Duodenal mucosa (tissue), 2 donors: ENCODE results near the gene SCNN1B.

Experiments used
- H3K27ac ChIP-seq: one replicate; pipeline ENCODE4 v1.7.0; 2013; ENCODE audit warnings: low read depth, low read length
- H3K27me3 ChIP-seq, 2 donors: one replicate each; pipeline ENCODE4 v1.7.0; 2013; ENCODE audit warnings: low read length in 2 of 2, control low read depth in 1 of 2; ENCODE audit not compliant: insufficient read depth in 2 of 2, control insufficient read depth in 1 of 2
- H3K36me3 ChIP-seq, 2 donors: one replicate each; pipeline ENCODE4 v1.7.0; 2013; ENCODE audit warnings: low read length in 2 of 2, control low read depth in 1 of 2; ENCODE audit not compliant: insufficient read depth in 2 of 2, control insufficient read depth in 1 of 2
- H3K4me1 ChIP-seq, 2 donors: one replicate each; pipeline ENCODE4 v1.7.0; 2013; ENCODE audit warnings: low read length in 2 of 2, control low read depth in 1 of 2; ENCODE audit not compliant: insufficient read depth in 2 of 2, control insufficient read depth in 1 of 2
- H3K4me3 ChIP-seq, 2 donors: one replicate each; pipeline ENCODE4 v1.7.0; 2013; ENCODE audit warnings: low read length in 2 of 2, low read depth in 1 of 2
- H3K9ac ChIP-seq, 2 donors: one replicate each; pipeline ENCODE4 v1.7.0; 2013; ENCODE audit warnings: low read length in 2 of 2, low read depth in 1 of 2
- H3K9me3 ChIP-seq, 2 donors: one replicate each; pipeline ENCODE4 v1.7.0; 2013; ENCODE audit warnings: low read length in 2 of 2, control low read depth in 1 of 2; ENCODE audit not compliant: control insufficient read depth in 1 of 2

SCNN1B gene

GRCh38 chr16:23333034-23333579 lies 31.0 kb downstream of the SCNN1B start:
- Histone ChIP-seq H3K9ac (no peak overlapping the region), H3K27me3 (no peaks in the 10 kb centered on the region)

GRCh38 chr16:23333831-23334456 lies 31.8 kb downstream of the SCNN1B start:
- H3K36me3 ChIP-seq, result no peaks in the 10 kb centered on the region
- peaks cover 0 to 5% of the 10 kb centered on the region in 2 donors for H3K4me1 ChIP-seq
- no peak overlapping the region for H3K9ac ChIP-seq
- H3K27ac ChIP-seq, result no peak overlapping the region
- no peaks in the 10 kb centered on the region for H3K27me3 ChIP-seq
- no peaks in the 10 kb centered on the region for H3K9me3 ChIP-seq
- H3K4me3 ChIP-seq, result no peak overlapping the region

More at GRCh38 chr16:23333034-23333579, 31.0 kb downstream of the SCNN1B start:
- Histone ChIP-seq H3K9me3 (no peaks in the 10 kb centered on the region), H3K36me3 (no peaks in the 10 kb centered on the region), H3K4me3 (no peak overlapping the region), H3K4me1 (peaks cover 0 to 5% of the 10 kb centered on the region in 2 donors), H3K27ac (no peak overlapping the region)

GRCh38 chr16:23334457-23334853 lies 32.4 kb downstream of the SCNN1B start:
- no peak overlapping the region for H3K4me3 ChIP-seq
- H3K27ac ChIP-seq, result no peak overlapping the region
- no peaks in the 10 kb centered on the region for H3K27me3 ChIP-seq
- H3K9me3 ChIP-seq, result no peaks in the 10 kb centered on the region
- no peak overlapping the region for H3K9ac ChIP-seq
- peaks cover 0 to 5% of the 10 kb centered on the region in 2 donors for H3K4me1 ChIP-seq
- H3K36me3 ChIP-seq, result no peaks in the 10 kb centered on the region

- no peak overlapping the region for H3K4me3 ChIP-seq
- H3K27me3 ChIP-seq, result no peaks in the 10 kb centered on the region
- no peaks in the 10 kb centered on the region for H3K36me3 ChIP-seq
- no peaks in the 10 kb centered on the region for H3K9me3 ChIP-seq
- no peak overlapping the region for H3K27ac ChIP-seq
- peaks cover 0 to 5% of the 10 kb centered on the region in 2 donors for H3K4me1 ChIP-seq
- no peak overlapping the region for H3K9ac ChIP-seq
Observed at GRCh38 chr16:23334950-23335349, 32.8 kb downstream of the SCNN1B start.

GRCh38 chr16:23337836-23338550 lies 35.9 kb downstream of the SCNN1B start:
- no peak overlapping the region for H3K9ac ChIP-seq
- H3K9me3 ChIP-seq, result no peaks in the 10 kb centered on the region
- no peaks in the 10 kb centered on the region for H3K36me3 ChIP-seq
- H3K4me1 ChIP-seq, result peaks cover 0 to 5% of the 10 kb centered on the region in 2 donors
- H3K27ac ChIP-seq, result no peak overlapping the region
- no peaks in the 10 kb centered on the region for H3K27me3 ChIP-seq
- H3K4me3 ChIP-seq, result no peak overlapping the region

- H3K36me3 ChIP-seq, result no peaks in the 10 kb centered on the region
- no peak overlapping the region for H3K9ac ChIP-seq
- H3K9me3 ChIP-seq, result no peaks in the 10 kb centered on the region
- H3K4me1 ChIP-seq, result peaks cover 0 to 5% of the 10 kb centered on the region in 2 donors
- no peaks in the 10 kb centered on the region for H3K27me3 ChIP-seq
- no peak overlapping the region for H3K27ac ChIP-seq
- H3K4me3 ChIP-seq, result no peak overlapping the region
Observed at GRCh38 chr16:23339787-23340186, 37.7 kb downstream of the SCNN1B start.

- Histone ChIP-seq H3K36me3 (no peaks in the 10 kb centered on the region), H3K4me3 (no peak overlapping the region), H3K27me3 (no peaks in the 10 kb centered on the region), H3K27ac (no peak overlapping the region), H3K4me1 (no peaks in the 10 kb centered on the region), H3K9me3 (no peaks in the 10 kb centered on the region), H3K9ac (no peak overlapping the region)
Observed at GRCh38 chr16:23342083-23342640, 40.1 kb downstream of the SCNN1B start.

- H3K9me3 ChIP-seq, result no peaks in the 10 kb centered on the region
- no peak overlapping the region for H3K27ac ChIP-seq
- H3K36me3 ChIP-seq, result no peaks in the 10 kb centered on the region
- no peak overlapping the region for H3K9ac ChIP-seq
- H3K4me1 ChIP-seq, result no peaks in the 10 kb centered on the region
- H3K27me3 ChIP-seq, result no peaks in the 10 kb centered on the region
- no peak overlapping the region for H3K4me3 ChIP-seq
Observed at GRCh38 chr16:23343643-23344612, 41.8 kb downstream of the SCNN1B start.

GRCh38 chr16:23345237-23345636 lies 43.1 kb downstream of the SCNN1B start:
- Histone ChIP-seq H3K36me3 (no peaks in the 10 kb centered on the region), H3K9me3 (no peaks in the 10 kb centered on the region), H3K27me3 (no peaks in the 10 kb centered on the region), H3K4me3 (no peak overlapping the region), H3K27ac (no peak overlapping the region), H3K4me1 (no peaks in the 10 kb centered on the region), H3K9ac (no peak overlapping the region)
